GM23338 (cell line): ENCODE results near the gene CCDC50. TPM values are rescaled to one million over a fixed set of nuclear protein-coding genes. Genes with fewer than 3 reads are reported as not detected.

Experiments
- ATAC-seq: fragments of 200-7000 bp; cut with Tn5 transposase; 3 replicates; pipeline ENCODE4 v1.9.1; 2020
- DNase-seq: peaks from one replicate; pipeline ENCODE4 v3.0.0-alpha.2; 2015; ENCODE audit warnings: low spot score
- H2AFZ ChIP-seq: fragments of 200-600 bp; sonication (generic); 2 replicates; pipeline ENCODE4 v1.8.0; 2016; ENCODE audit warnings: antibody characterized with exemption, mild to moderate bottlenecking, moderate library complexity
- H3F3A ChIP-seq: fragments of 200-600 bp; sonication (generic); replicated peaks from 2 replicates; pipeline ENCODE4 v1.8.0; 2017; ENCODE audit warnings: antibody characterized with exemption, mixed run types, low read depth
- H3K27ac ChIP-seq: fragments of 200-600 bp; sonication (generic); 2 replicates; pipeline ENCODE4 v1.6.1; 2016; ENCODE audit warnings: low read depth
- H3K27me3 ChIP-seq: fragments of 200-600 bp; sonication (generic); 2 replicates; pipeline ENCODE4 v1.8.0; 2016; ENCODE audit warnings: mild to moderate bottlenecking, mixed run types, moderate library complexity; ENCODE audit not compliant: insufficient read depth
- H3K36me3 ChIP-seq: fragments of 200-600 bp; sonication (generic); 2 replicates; pipeline ENCODE4 v1.8.0; 2016; ENCODE audit warnings: mild to moderate bottlenecking; ENCODE audit not compliant: insufficient read depth
- H3K4me1 ChIP-seq: fragments of 200-600 bp; sonication (generic); 2 replicates; pipeline ENCODE4 v1.8.0; 2016; ENCODE audit warnings: mild to moderate bottlenecking, moderate library complexity; ENCODE audit not compliant: insufficient read depth
- H3K4me2 ChIP-seq: fragments of 200-600 bp; sonication (generic); 2 replicates; pipeline ENCODE4 v1.7.1; 2017; ENCODE audit warnings: mixed run types
- H3K4me3 ChIP-seq: fragments of 200-600 bp; sonication (generic); 2 replicates; pipeline ENCODE4 v1.6.1; 2016; ENCODE audit warnings: mixed run types
- H3K79me2 ChIP-seq: fragments of 200-600 bp; sonication (generic); replicated peaks from 2 replicates; pipeline ENCODE4 v1.8.0; 2017; ENCODE audit warnings: mild to moderate bottlenecking; ENCODE audit not compliant: insufficient read depth
- H3K9me2 ChIP-seq: fragments of 200-600 bp; sonication (generic); 2 replicates; pipeline ENCODE4 v1.8.0; 2017; ENCODE audit not compliant: insufficient read depth
- H4K20me1 ChIP-seq: fragments of 200-600 bp; sonication (generic); replicated peaks from 2 replicates; pipeline ENCODE4 v1.8.0; 2017; ENCODE audit warnings: mild to moderate bottlenecking; ENCODE audit not compliant: insufficient read depth
- H3K27ac Mint-ChIP-seq: 2 replicates; pipeline ENCODE4 v1.8.0; 2020; ENCODE audit warnings: inconsistent platforms, mild to moderate bottlenecking, moderate library complexity, mixed read lengths
- H3K27me3 Mint-ChIP-seq: 3 replicates; pipeline ENCODE4 v1.8.0; 2022; ENCODE audit warnings: low read depth, mild to moderate bottlenecking, moderate library complexity, mixed read lengths, inconsistent platforms; ENCODE audit not compliant: insufficient read depth, poor library complexity
- H3K36me3 Mint-ChIP-seq: 3 replicates; pipeline ENCODE4 v1.8.0; 2021; ENCODE audit warnings: low read depth, mild to moderate bottlenecking, inconsistent platforms, moderate library complexity, mixed read lengths
- H3K4me1 Mint-ChIP-seq: 3 replicates; pipeline ENCODE4 v1.8.0; 2020; ENCODE audit warnings: mild to moderate bottlenecking, inconsistent platforms, mixed read lengths
- H3K4me3 Mint-ChIP-seq: 3 replicates; pipeline ENCODE4 v1.8.0; 2021; ENCODE audit warnings: moderate library complexity, mild to moderate bottlenecking, inconsistent platforms, mixed read lengths
- H3K9me3 Mint-ChIP-seq: 3 replicates; pipeline ENCODE4 v1.8.0; 2020; ENCODE audit warnings: moderate library complexity, mild to moderate bottlenecking, inconsistent platforms, mixed read lengths
- CREB1 ChIP-seq: fragments of 250-450 bp; sonication (Bioruptor Pico); IDR thresholded peaks from 2 replicates; pipeline ENCODE4 v1.5.0; 2020; ENCODE audit warnings: low read depth, mild to moderate bottlenecking, moderate library complexity
- NANOG ChIP-seq: IDR thresholded peaks from 2 replicates; pipeline ENCODE4 v1.6.1; 2016; ENCODE audit warnings: antibody characterized with exemption, borderline replicate concordance
- REST ChIP-seq: IDR thresholded peaks from one replicate; pipeline ENCODE4 v1.6.1; 2018; ENCODE audit warnings: antibody characterized with exemption; ENCODE audit not compliant: unreplicated experiment
- ZNF331 ChIP-seq: fragments of 250-450 bp; sonication (Bioruptor Pico); IDR thresholded peaks from 2 replicates; pipeline ENCODE4 v1.5.0; 2020; ENCODE audit warnings: low read depth, mild to moderate bottlenecking, moderate library complexity
- ZNF462 ChIP-seq: fragments of 250-450 bp; sonication (Bioruptor Pico); IDR thresholded peaks from 2 replicates; pipeline ENCODE4 v1.5.0; 2020; ENCODE audit warnings: mild to moderate bottlenecking, moderate library complexity
- polyA plus RNA-seq: library from polyadenylated mRNA; unstranded; fragments of >200 nt; fragmentation: Nextera tagmentation; extraction: Ambion mirVana; gene quantifications from 2 replicates; pipeline ENCODE4 v1.2.1, GENCODE V29; 2016
- total RNA-seq: library from RNA; depleted of rRNA; stranded (reverse); fragments of >200 nt; shearing (Covaris generic); gene quantifications from 2 replicates; pipeline ENCODE4 v1.2.3, GENCODE V29; 2014
- TF ChIP-seq, protein P1 (sequence below), 2 experiments: fragments of 200-600 bp in 1 of 2; sonication (generic) in 1 of 2; conservative IDR thresholded peaks; 2 replicates each; pipeline versions ENCODE4 v1.5.1 to v1.6.1; 2016 to 2017; ENCODE audit warnings: antibody characterized with exemption in 2 of 2, low read depth in 2 of 2, mild to moderate bottlenecking in 2 of 2, moderate library complexity in 1 of 2
- TF ChIP-seq, protein P2 (sequence below): IDR thresholded peaks from 2 replicates; pipeline ENCODE4 v1.6.1; 2016; ENCODE audit warnings: antibody characterized with exemption

Gene CCDC50
- total and polyA plus RNA-seq, 2 experiments from 2014 or later, result 22.4 to 25.4 TPM

- H3K79me2 ChIP-seq, result peaks cover 53% of the 10 kb centered on the region
- 0 out of 2 replicates have a peak, but pooled peaks cover 3% of the 10 kb centered on the region for H3K9me2 ChIP-seq
- H4K20me1 ChIP-seq, result no peaks in the 10 kb centered on the region
- Mint-ChIP-seq H3K9me3 (no peaks in the 10 kb centered on the region), H3K4me1 (peaks cover 20% of the 10 kb centered on the region), H3K4me3 (no peak overlapping the region), H3K27me3 (no peaks in the 10 kb centered on the region), H3K27ac (no peak overlapping the region), H3K36me3 (no peaks in the 10 kb centered on the region)
- no peaks in the 10 kb centered on the region for H3F3A ChIP-seq
- ATAC-seq, result no peak
- no peak overlapping the region for H3K4me3 ChIP-seq
- no peaks in the 10 kb centered on the region for H3K27me3 ChIP-seq
- no peaks in the 10 kb centered on the region for H3K36me3 ChIP-seq
- no peak for DNase-seq
- TF ChIP-seq, protein P1, sequence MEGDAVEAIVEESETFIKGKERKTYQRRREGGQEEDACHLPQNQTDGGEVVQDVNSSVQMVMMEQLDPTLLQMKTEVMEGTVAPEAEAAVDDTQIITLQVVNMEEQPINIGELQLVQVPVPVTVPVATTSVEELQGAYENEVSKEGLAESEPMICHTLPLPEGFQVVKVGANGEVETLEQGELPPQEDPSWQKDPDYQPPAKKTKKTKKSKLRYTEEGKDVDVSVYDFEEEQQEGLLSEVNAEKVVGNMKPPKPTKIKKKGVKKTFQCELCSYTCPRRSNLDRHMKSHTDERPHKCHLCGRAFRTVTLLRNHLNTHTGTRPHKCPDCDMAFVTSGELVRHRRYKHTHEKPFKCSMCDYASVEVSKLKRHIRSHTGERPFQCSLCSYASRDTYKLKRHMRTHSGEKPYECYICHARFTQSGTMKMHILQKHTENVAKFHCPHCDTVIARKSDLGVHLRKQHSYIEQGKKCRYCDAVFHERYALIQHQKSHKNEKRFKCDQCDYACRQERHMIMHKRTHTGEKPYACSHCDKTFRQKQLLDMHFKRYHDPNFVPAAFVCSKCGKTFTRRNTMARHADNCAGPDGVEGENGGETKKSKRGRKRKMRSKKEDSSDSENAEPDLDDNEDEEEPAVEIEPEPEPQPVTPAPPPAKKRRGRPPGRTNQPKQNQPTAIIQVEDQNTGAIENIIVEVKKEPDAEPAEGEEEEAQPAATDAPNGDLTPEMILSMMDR (conservative IDR thresholded peaks at IDR 0.05; ENCODE audit: low read depth in 2 of 2), result no peak
- TF ChIP-seq REST (no peak), CREB1 (CRISPR knock-in tag) (no peak), NANOG (no peak), ZNF331 (CRISPR knock-in tag) (no peak), ZNF462 (CRISPR knock-in tag) (no peak)
- TF ChIP-seq, protein P2, sequence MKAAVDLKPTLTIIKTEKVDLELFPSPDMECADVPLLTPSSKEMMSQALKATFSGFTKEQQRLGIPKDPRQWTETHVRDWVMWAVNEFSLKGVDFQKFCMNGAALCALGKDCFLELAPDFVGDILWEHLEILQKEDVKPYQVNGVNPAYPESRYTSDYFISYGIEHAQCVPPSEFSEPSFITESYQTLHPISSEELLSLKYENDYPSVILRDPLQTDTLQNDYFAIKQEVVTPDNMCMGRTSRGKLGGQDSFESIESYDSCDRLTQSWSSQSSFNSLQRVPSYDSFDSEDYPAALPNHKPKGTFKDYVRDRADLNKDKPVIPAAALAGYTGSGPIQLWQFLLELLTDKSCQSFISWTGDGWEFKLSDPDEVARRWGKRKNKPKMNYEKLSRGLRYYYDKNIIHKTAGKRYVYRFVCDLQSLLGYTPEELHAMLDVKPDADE, result no peak
- H3K27ac ChIP-seq, result no peak overlapping the region
- no peak overlapping the region for H3K4me2 ChIP-seq
- H3K4me1 ChIP-seq, result no peaks in the 10 kb centered on the region
- no peak overlapping the region for H2AFZ ChIP-seq
These were observed 12.8 kb downstream of the CCDC50 start for GRCh38 chr3:191342006-191342405.
